ENCODE measurements around the gene CTSA.

CTSA gene

GRCh38 chr20:45890985-45891983 lies at the start of gene CTSA, which contains the start of gene NEURL2:
CTSA (plus strand) TSS chr20:45891335; CDS start chr20:45891569, 234 bp downstream.
NEURL2 (minus strand) TSS chr20:45891208; CDS start chr20:45890991, 217 bp downstream.
- in situ Hi-C loops (cut with MboI; ENCODE audit: low sequenced_read_pairs) = no loop called here

DNA sequence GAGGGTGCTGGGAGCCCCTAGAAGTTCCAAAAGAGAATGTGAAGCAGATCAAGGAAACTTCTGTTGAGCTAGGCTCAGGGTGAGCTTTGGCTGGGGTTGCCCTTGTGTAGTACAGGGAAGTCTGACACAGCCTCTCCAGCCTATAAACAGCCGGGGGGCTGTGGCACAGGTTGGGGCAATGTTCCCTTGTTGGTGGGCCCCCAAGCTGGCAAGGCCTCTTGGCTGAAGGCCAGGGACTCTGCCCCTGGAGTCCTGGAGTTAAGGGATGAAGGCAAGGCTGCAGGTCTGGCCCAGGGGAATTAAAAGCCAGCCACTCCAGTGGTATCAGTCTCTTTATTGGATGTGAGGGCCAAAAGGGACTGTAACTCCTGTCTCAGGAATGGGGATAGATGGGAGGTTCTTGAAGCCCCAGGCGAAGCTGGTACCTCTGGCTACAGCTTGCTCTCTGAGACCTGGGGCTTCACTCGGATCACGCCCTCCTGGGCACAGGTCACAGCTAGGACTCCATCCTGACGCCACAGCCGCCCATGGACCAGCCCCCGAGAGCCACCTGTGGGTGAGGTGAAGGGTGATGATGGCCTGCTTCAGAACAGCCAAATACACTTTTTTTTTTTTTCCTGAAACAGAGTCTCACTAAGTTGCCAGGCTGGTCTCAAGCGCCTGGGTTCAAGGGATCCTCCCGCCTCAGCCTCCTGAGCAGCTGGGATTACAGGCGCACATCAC lies 49.6 kb upstream of the CTSA start:
- in situ Hi-C loops (cut with MboI; ENCODE audit: low sequenced_read_pairs) = no loop called here

- in situ Hi-C loops (cut with MboI; ENCODE audit: low sequenced_read_pairs) = no loop called here
Observed at GRCh38 chr20:45842169-45842812, 48.8 kb upstream of the CTSA start.

DNA sequence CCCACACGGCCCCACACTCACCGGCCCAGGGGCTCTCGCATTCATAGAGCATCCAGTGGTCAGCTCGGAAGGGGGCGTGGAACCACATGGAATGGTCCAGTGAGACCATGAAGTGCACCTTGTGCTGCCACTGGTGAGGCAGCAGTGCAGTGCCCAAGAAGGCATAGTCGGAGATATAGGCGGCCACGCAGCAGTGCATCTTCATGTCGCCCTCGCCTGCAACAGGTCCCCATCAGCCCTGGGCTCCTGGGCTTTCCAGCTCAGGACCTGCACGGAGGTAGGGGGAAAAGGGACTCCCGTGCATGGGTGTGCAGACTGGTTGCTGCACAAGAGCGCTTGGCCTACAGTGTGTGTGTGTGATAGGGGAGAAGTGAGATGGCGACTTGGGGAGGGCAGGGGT lies 47.6 kb upstream of the CTSA start:
- in situ Hi-C loops (cut with MboI; ENCODE audit: low sequenced_read_pairs) = no loop called here

- in situ Hi-C loops (cut with MboI; ENCODE audit: low sequenced_read_pairs) = no loop called here
Observed at GRCh38 chr20:45845452-45845851, 45.7 kb upstream of the CTSA start.

- in situ Hi-C loops (cut with MboI; ENCODE audit: low sequenced_read_pairs) = no loop called here
Observed at GRCh38 chr20:45848421-45848820, 42.7 kb upstream of the CTSA start.

DNA sequence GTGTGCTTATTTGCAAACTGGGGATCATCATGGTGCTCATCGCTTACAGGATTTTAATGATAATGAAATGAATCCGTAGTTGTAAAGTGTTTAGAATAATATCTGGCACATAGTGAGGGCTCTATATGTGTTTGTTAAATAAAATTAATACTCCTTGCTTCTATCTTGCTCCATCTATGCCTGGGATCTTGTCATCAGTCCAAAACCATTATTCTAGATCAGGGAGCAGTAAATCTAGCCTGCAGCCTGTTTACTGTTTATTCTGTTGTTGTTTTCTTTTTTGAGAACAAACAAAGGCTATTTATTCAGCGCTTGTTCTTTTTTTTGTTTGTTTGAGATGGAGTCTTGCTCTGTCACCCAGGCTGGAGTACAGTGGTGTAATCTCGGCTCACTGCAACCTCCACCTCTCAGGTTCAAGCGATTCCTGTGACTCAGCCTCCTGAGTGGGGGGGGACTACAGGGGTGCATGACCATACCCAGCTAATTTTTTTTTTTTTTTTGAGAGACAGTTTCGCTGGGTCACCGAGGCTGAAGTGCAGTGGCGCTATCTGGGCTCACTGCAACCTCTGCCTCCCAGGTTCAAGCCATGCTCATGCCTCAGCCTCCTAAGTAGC lies 42.1 kb upstream of the CTSA start:
- in situ Hi-C loops (cut with MboI; ENCODE audit: low sequenced_read_pairs) = no loop called here

DNA sequence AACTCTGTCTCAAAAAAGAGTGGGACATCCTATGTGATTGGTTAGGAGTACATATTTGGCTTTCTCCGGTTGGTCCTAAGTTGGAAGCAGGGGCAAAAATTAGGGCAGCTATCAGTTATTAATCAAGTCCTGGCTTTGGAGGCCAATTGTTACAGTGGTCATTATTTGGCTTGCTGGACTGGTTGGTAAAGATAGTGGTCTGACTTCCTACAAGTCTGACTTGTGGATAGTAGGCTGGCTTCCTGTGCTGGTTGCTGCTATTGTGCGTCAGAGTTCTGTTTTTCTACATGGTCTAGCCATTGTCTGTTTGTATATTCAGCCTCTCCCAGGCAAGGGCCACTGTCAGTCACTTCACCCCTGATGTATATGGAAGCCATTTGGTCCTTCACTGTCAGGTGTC lies 40.9 kb upstream of the CTSA start:
- in situ Hi-C loops (cut with MboI; ENCODE audit: low sequenced_read_pairs) = no loop called here

DNA sequence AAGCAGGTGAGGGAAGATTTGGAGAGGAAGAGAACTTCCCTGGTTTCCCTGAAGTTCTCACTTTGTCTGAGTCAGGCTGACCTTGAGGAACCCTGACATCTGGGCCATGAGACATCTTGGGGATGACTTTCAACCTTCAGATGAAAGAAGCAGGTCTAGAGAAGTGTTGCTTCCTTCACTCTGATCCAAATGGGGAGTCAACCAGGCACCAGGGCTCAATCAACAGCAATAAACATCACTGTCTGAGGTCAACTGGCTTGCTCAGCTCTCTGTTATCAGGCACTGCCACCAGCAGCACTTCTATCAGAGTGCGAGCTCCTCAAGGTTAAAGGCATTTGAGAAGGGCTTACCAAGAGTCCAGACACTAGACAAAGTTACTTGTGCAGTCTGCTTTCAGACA lies 40.2 kb upstream of the CTSA start:
- in situ Hi-C loops (cut with MboI; ENCODE audit: low sequenced_read_pairs) = no loop called here

- in situ Hi-C loops (cut with MboI; ENCODE audit: low sequenced_read_pairs) = no loop called here
Observed at GRCh38 chr20:45851501-45851900, 39.6 kb upstream of the CTSA start.

- in situ Hi-C loops (cut with MboI; ENCODE audit: low sequenced_read_pairs) = no loop called here
Observed at GRCh38 chr20:45852326-45852725, 38.8 kb upstream of the CTSA start.

DNA sequence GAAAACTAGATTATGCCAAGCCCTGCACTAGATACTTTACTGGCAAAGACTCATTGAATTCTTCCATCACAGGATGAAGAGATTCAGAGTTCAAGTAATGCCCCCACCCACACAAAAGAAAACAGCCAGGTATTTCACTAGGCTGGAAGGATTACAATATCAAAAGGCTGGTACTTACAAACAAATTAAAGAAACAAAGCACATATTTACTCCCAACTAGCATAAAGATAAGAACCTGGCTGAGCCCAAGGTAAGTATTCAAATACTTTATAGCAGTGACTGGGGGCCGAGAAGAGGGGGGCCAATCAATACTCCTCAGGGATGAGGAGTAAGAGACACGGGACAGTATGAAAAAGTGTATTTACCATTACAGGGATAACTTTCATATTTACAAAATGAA lies 37.7 kb upstream of the CTSA start:
- in situ Hi-C loops (cut with MboI; ENCODE audit: low sequenced_read_pairs) = no loop called here

DNA sequence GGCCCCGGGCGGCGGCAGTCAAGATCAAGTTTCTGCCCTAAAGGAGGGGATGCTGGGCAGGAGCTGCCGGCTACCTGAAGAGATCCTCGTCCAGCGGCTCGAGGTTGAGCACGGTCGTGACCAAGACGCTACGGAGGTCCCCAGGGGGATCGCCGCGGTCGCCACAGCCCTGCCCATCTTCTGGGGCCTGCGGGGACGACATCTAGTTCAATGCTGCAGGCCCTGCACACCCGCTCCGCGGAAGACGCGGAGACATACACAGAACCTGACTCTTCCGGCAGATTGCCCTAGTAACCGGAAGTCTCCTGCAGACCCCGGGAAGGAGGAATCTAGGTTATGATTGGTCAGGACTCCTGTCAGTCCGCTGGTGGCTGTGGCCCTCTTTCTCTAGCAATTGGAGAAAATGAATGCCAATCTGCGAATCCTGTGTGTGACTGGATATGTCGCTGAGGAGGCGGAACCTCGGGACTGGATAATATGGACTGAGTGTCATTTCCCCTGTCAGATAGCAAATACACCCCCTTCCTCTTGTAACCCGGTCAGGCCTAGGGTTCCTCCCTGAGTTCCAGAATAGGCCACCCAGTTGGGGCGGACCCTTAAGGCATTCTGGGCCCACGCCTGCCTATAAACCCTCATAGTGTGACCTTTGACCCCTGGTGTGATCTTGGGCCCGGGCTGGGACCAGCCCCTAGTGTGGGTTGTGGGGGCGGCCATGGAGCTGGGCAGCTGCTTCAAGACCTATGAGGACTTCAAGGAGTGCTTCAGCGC lies 33.8 kb upstream of the CTSA start, which contains the start of the genes ACOT8 and ZSWIM3:
TSS of gene ACOT8 (minus strand) at position 279 of the 768 bp plus-strand sequence. CDS start at position 202, 77 bp downstream.
TSS of gene ZSWIM3 (plus strand) at position 501 of the 768 bp plus-strand sequence. CDS start at position 713, 212 bp downstream.
- in situ Hi-C loops (cut with MboI; ENCODE audit: low sequenced_read_pairs) = no loop called here

GRCh38 chr20:45857882-45858216 lies 33.3 kb upstream of the CTSA start:
- in situ Hi-C loops (cut with MboI; ENCODE audit: low sequenced_read_pairs) = no loop called here

GRCh38 chr20:45859916-45860315 lies 31.2 kb upstream of the CTSA start:
- in situ Hi-C loops (cut with MboI; ENCODE audit: low sequenced_read_pairs) = no loop called here

DNA sequence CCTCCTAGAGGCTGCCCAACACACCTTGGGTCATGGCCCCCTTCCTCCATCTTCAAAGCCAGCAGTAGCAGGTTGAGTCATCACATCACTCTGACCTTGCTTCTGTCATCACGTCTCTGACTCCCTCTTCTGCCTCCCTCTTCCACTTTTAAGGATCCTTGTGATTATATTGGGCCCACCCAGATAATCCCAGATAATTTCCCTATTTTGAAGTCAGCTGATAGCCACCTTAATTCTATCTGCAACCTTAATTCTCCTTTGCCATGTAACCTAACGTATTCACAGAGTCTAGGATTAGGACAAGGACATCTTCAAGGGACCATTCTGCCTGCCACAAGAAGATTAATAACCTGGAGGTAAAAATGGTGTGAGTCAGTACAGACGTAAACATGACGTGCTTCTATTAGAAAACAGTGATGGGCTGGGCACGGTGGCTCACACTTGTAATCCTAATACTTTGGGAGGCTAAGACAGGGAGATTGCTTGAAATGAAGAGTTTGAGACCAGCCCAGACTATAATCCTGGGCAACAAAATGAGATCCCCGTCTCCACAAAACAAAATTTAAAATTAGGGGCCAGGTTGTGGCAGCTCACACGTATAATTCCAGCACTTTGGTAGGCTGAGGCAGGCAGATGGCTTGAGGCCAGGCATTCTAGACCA lies 30.4 kb upstream of the CTSA start:
- in situ Hi-C loops (cut with MboI; ENCODE audit: low sequenced_read_pairs) = no loop called here

DNA sequence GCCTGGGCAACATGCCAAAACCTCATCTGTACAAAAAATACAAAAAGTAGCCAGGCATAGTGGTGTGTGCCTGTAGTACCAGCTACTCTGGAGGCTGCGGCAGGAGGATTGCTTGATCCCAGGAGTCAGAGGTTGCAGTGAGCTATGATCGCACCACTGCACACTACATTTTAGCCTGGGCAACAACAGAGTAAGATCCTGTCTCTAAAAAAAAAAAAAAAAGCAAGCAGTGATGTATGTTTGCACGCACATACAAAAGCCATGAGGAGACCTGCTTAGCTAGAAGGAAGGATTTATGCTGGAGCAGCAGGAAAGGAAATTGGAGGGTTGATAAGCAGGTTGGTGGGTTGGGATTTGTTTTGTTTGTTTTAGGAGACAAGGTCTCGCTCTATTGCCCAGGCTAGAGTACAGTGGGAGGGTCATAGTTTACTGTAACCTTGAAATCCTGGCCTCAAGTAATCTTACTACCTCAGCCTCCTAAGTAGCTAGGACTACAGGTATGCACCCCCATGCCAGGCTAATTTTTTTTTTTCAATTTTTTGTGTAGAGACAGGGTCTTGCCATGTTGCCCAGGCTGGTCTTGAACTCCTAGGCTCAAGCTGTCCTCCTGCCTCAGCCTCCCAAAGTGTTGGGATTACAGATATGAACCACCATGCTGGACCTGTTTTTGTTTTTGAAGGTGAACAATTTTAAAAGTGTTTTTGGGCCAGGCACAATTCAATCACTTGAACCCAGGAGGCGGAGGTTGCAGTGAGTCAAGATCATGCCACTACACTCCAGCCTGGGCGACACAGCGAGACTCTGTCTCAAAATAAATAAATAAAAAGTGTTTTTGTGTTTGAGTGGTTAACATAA lies 29.7 kb upstream of the CTSA start:
- in situ Hi-C loops (cut with MboI; ENCODE audit: low sequenced_read_pairs) = no loop called here
